Endothelial cell of umbilical vein (primary cell): ENCODE data around the gene CLIP4.

Source experiments
- CTCF ChIP-seq, 2 donors: IDR thresholded peaks; 1 replicate in 1 of 2; 2 replicates in 1 of 2; pipeline ENCODE4 v1.5.1; 2011; ENCODE audit warnings: low read length in 2 of 2, mild to moderate bottlenecking in 2 of 2, moderate library complexity in 2 of 2, control low read depth in 1 of 2, inconsistent platforms in 1 of 2, low read depth in 1 of 2; ENCODE audit not compliant: insufficient read depth in 1 of 2; ENCODE audit errors: extremely low read depth in 1 of 2
- EZH2 ChIP-seq: IDR thresholded peaks from 2 replicates; pipeline ENCODE4 v1.6.1; 2012; ENCODE audit warnings: borderline replicate concordance, low read depth, mild to moderate bottlenecking, moderate library complexity, low read length, inconsistent platforms; ENCODE audit not compliant: severe bottlenecking
- MAX ChIP-seq: IDR thresholded peaks from 2 replicates; pipeline ENCODE4 v1.6.1; 2011; ENCODE audit not compliant: insufficient read depth, insufficient read length
- POLR2A ChIP-seq: IDR thresholded peaks from 2 replicates; pipeline ENCODE4 v1.6.1; 2012; ENCODE audit warnings: low read depth, mild to moderate bottlenecking, control low read depth, low read length
- POLR2AphosphoS5 ChIP-seq: IDR thresholded peaks from 2 replicates; pipeline ENCODE4 v1.6.1; 2012; ENCODE audit warnings: low read depth, mild to moderate bottlenecking, control low read depth, low read length, moderate library complexity; ENCODE audit not compliant: insufficient read depth

- TF ChIP-seq CTCF (IDR thresholded peaks at IDR 0.05; ENCODE audit: extremely low read depth in 1 of 2, insufficient read depth in 1 of 2, low read depth in 1 of 2, low read length in 2 of 2): no peak
- TF ChIP-seq POLR2A: no peak
- TF ChIP-seq EZH2: no peak
- TF ChIP-seq MAX: no peak
- no peak for TF ChIP-seq POLR2AphosphoS5
Measured at GRCh38 chr2:29104688-29105087, 10.5 kb upstream of the CLIP4 start.
